ENCODE data around the gene DNAJC6. TPM values are rescaled to one million over a fixed set of nuclear protein-coding genes. Genes with fewer than 3 reads are reported as not detected.
"Not testable (repeated sequence)": the region's sequence is repeated elsewhere in the genome, so short reads cannot be mapped to it uniquely, and the experiment has no call there.

DNAJC6 gene
- total and polyA plus RNA-seq, 7 donors, result 0.09 to 2.2 (median 0.46) TPM

DNA sequence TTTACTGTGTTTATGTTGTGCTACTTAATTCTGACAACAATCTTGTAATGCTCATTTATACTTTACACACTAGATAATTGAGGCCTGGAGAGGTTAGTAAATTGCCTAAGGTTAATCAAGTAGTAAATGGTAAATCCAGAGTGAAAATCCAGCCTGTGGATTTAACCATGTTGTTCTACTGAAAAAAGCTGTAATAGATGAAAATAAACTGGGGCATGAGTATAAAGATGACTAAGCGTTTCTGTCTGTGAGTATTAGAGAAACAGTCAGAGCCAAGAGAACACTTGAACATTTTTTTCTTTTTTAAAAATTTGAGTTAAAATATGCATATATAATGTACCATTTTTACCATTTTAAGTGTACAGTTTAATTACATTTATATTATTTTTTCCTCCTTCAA lies 63.2 kb downstream of the DNAJC6 start:
- Histone ChIP-seq H3K4me3 (no peak overlapping the region), H3K4me1 (no peaks in the 10 kb centered on the region), H3K36me3 (ENCODE audit: insufficient read depth in 1 of 2, low read depth in 1 of 2) (no peaks in the 10 kb centered on the region), H3K27me3 (ENCODE audit: insufficient read depth in 3 of 3, low read length in 2 of 3) (no peaks in the 10 kb centered on the region), H3K9me3 (no peaks in the 10 kb centered on the region), H3K27ac (no peak overlapping the region)
- no peak for DNase-seq
- intact Hi-C loops (cut with DNase I), result no loop called here
- TF ChIP-seq CTCF (IDR thresholded peaks at IDR 0.05), result no peak
- 70 to 81% (median 70%) methylated on average over 1 of the region's 1 CpG for WGBS, 3 donors
- ATAC-seq, result no peak

DNA sequence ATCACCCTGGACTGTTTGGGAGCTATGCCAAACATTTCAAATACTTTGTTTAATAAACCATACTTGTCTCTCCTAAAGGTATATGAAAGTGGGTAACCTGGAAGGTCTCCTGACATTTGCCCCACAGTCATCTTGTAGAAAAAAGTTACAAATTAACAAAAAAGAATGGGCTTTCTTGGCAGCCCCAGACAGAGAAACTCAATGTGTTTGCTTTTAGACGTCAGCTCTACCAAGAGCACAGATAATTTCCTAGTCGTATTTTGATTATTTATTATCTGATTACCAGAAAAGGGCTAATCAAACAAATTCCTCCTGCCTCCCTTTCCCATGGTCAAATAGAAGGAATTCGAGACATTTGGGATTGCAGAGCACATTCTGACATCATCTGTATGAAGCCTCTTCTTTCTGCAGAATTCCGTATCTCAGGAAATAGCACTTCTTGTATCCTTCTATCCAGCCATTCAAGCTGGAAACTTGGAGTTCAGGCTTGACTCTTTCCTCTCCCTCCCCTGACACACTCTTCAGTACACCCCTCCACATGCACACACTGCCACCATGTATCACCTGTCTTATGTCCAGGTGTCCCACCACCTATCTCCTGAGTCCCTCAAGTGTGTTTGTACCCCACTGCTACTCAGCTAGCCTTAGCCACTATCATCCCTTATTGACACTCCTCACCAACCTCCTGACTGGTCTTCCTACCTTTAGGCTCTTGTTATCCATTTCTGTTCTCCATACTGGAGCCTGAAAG lies 68.3 kb downstream of the DNAJC6 start:
- intact Hi-C loops (cut with DNase I), result no loop called here
- 75 to 91% (median 83%) methylated on average over 4 of the region's 4 CpGs for WGBS, 3 donors
- no peak overlapping the region for H3K4me3 ChIP-seq
- no peak overlapping the region for H3K27ac ChIP-seq
- no peaks in the 10 kb centered on the region for H3K36me3 ChIP-seq (ENCODE audit: insufficient read depth in 1 of 2, low read depth in 1 of 2)
- ATAC-seq, result no peak
- no peak for DNase-seq
- no peaks in the 10 kb centered on the region for H3K9me3 ChIP-seq
- no peaks in the 10 kb centered on the region for H3K27me3 ChIP-seq (ENCODE audit: insufficient read depth in 3 of 3, low read length in 2 of 3)
- H3K4me1 ChIP-seq, result no peaks in the 10 kb centered on the region
- no peak for TF ChIP-seq CTCF (IDR thresholded peaks at IDR 0.05)

GRCh38 chr1:65378247-65378946 lies 69.1 kb downstream of the DNAJC6 start:
- Histone ChIP-seq H3K27me3 (ENCODE audit: insufficient read depth in 3 of 3, low read length in 2 of 3) (no peaks in the 10 kb centered on the region), H3K9me3 (no peaks in the 10 kb centered on the region), H3K36me3 (ENCODE audit: insufficient read depth in 1 of 2, low read depth in 1 of 2) (no peaks in the 10 kb centered on the region), H3K4me1 (no peaks in the 10 kb centered on the region), H3K27ac (no peak overlapping the region), H3K4me3 (no peak overlapping the region)
- no peak for TF ChIP-seq CTCF (IDR thresholded peaks at IDR 0.05)
- ATAC-seq (no peak), DNase-seq (no peak)
- intact Hi-C loops (cut with DNase I), result no loop called here
- WGBS, 3 donors, result 75 to 84% (median 82%) methylated on average over 2 of the region's 2 CpGs

GRCh38 chr1:65384426-65384825 lies 75.1 kb downstream of the DNAJC6 start:
- 88 to 93% (median 88%) methylated on average over 5 of the region's 5 CpGs for WGBS, 3 donors

DNA sequence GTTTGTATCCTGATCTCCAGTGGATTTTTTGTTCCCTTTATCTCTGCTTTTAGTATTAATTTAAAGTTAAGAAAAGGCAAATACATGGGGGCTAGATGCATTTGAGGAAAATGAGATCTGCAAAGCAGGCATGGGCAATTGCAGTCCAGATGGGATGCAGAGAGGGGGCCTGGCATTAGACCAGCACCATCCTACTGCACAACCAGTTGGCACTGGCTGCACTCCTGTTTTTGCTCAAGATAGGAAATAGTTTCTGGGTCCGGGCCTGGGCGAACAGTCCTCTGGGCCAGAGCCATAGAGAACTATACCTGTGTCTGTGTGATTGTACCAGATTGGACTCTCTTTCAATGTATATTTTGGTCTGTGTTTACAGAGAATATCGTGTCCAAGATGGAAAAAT lies 77.1 kb downstream of the DNAJC6 start:
- DNase-seq (no peak), ATAC-seq (no peak)
- no peaks in the 10 kb centered on the region for H3K36me3 ChIP-seq (ENCODE audit: insufficient read depth in 1 of 2, low read depth in 1 of 2)
- no peak for TF ChIP-seq CTCF (IDR thresholded peaks at IDR 0.05)
- 75 to 89% (median 83%) methylated on average over 3 of the region's 3 CpGs for WGBS, 3 donors
- H3K4me1 ChIP-seq, result no peaks in the 10 kb centered on the region
- no peak overlapping the region for H3K4me3 ChIP-seq
- intact Hi-C loops (cut with DNase I), result no loop called here
- H3K9me3 ChIP-seq, result no peaks in the 10 kb centered on the region
- no peaks in the 10 kb centered on the region for H3K27me3 ChIP-seq (ENCODE audit: insufficient read depth in 3 of 3, low read length in 2 of 3)
- no peak overlapping the region for H3K27ac ChIP-seq

More at GRCh38 chr1:65384426-65384825, 75.1 kb downstream of the DNAJC6 start:
- intact Hi-C loops (cut with DNase I); H3K4me1 ChIP-seq; H3K4me3 ChIP-seq; ATAC-seq; H3K9me3 ChIP-seq; H3K36me3 ChIP-seq (ENCODE audit: insufficient read depth in 1 of 2, low read depth in 1 of 2); H3K27ac ChIP-seq; H3K27me3 ChIP-seq (ENCODE audit: insufficient read depth in 3 of 3, low read length in 2 of 3); DNase-seq: not testable (repeated sequence)
